ENCODE data around the gene ALOX5.

GRCh38 chr10:45353186-45353585 is 20.8 kb upstream of the ALOX5 start:
- TF ChIP-seq POLR2A (IDR thresholded peaks at IDR 0.05) (no peak), CTCF (IDR thresholded peaks at IDR 0.05) (no peak)
